GM19372 (cell line): Measurements from ENCODE around the gene ZNF84.
A peak's percentile ranks its signal among the peaks of the same experiment; 100 is the strongest.

ENCODE experiments used
- ATAC-seq: cut with Tn5 transposase; IDR thresholded peaks from one replicate; pipeline ENCODE4 v1.9.1; 2021; ENCODE audit warnings: mild to moderate bottlenecking, low read depth, moderate library complexity; ENCODE audit not compliant: unreplicated experiment

ZNF84 gene

DNA sequence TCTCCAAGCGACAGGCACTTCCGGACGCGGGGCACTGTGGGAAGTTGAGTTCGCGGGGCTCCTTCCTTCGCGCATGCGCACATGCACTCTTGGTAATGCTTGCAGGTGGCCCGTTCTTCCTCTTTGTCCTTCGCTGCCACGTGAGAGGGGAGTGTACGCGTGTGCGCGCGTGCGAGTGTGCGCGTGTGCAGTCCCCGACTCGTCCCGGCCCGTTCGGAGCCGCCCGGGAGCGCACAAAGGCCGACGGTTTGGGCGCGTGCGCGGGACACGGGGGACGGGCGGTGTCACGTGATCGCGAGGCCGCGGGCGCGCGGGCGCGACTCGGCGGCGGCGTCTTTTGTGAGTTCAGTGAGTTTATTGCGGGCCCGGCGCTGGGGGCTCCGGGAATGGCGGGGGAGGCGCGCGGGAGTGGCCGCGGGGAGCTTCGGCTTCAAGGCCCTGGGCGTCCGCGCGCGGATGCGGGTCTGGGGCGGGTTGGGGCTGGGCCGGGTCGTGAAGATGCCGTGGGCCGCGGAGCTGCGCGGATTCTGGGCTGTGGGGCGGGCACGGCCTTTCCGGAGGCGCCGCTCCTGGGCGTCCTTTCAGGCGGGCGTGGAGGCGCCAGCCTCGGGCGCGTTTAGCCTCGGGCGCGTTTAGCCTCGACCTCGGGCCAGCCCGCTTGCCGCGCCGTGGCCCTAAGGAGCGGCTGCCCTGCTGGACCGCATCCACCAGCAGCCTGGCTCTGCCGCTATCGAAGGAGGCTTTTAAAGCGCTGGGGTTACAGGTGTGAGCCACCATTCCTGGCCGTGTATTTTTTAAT, at the start of gene ZNF84:
Gene ZNF84, plus strand, starts transcription at position 303 of the 799 bp plus-strand sequence. CDS start 3,959 bp downstream, outside the sequence.
- peak; percentile 97 for ATAC-seq

DNA sequence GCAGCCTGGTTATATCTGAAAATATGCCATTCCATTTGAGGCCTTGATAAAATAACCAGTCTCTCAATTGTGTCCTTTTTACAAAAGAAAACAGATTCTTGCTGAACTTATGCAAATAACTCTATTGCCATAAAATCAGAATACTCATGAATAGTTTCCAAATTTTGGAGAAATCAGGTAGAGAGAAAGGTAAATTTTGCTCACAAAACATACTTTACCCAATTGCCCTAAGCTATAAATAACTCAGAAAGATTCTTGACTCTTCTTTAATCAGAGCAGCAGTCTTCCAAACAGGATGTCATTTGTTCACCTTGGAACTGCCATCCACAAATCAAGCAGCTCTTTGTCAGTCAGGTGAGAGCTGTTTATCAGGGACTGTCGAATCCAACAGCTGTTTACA, 38.6 kb upstream of the ZNF84 start:
- no peak for ATAC-seq

DNA sequence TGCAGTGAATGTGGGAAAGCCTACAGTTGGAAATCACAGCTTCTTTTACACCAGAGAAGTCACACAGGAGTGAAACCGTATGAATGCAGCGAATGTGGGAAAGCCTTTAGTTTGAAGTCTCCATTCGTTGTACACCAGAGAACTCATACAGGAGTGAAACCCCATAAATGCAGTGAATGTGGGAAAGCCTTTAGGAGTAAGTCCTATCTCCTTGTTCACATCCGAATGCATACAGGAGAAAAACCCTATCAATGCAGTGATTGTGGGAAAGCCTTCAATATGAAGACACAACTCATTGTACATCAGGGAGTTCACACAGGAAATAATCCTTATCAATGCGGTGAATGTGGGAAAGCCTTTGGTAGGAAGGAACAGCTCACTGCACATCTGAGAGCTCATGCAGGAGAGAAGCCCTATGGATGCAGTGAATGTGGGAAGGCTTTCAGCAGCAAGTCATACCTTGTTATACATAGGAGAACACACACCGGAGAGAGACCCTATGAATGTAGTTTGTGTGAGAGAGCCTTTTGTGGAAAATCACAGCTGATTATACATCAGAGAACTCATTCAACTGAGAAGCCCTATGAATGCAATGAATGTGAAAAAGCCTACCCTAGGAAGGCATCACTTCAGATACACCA, 26.5 kb upstream of the ZNF84 start:
- ATAC-seq = no peak

- no peak for ATAC-seq
Measured at GRCh38 chr12:133023566-133023965, 13.7 kb upstream of the ZNF84 start.

GRCh38 chr12:133026996-133027395, 10.3 kb upstream of the ZNF84 start:
- no peak for ATAC-seq

DNA sequence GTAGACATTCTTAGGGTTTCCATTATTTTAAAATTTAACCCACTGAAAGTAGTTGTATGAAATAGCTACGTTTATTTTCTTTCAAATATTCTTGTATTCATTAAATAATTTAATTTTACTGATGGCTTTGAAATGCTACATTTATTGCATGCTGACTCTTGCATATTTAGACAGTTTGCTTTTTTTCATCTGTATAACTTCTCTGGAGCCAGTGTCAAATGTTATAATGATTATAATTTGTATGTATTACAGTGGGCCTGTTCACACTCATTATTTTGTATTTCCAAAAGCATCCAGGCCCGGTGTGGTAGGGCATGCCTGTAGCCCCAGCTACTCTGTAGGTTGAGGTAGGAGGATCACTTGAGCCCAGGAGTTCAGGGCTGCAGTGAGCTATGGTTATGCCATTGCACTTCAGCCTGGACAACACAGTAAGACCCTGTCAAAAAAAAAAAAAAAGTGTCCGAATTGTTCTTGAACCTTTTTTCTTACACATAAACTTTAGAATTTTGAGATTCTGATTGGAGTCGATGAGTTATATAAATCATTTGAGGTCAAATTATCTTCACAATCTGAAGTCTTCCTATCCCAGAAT, 905 bp downstream of the ZNF84 start:
- ATAC-seq = no peak

DNA sequence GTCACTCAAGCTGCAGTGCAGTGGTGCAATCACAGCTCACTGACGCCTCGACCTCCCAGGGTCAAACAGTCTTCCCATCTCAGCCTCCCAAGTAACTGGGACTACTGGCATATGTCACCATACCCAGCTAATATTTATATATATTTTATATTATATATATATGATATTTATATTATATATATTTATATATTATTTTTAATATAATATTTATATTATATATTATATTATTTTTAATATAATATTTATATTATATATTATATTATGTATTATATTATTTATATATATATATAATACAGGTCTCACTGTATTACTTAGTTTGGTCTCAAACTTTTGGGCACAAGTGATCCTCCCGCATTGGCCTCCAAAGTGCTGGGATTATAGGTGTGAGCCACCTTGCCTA, 9.4 kb downstream of the ZNF84 start:
- no peak for ATAC-seq

DNA sequence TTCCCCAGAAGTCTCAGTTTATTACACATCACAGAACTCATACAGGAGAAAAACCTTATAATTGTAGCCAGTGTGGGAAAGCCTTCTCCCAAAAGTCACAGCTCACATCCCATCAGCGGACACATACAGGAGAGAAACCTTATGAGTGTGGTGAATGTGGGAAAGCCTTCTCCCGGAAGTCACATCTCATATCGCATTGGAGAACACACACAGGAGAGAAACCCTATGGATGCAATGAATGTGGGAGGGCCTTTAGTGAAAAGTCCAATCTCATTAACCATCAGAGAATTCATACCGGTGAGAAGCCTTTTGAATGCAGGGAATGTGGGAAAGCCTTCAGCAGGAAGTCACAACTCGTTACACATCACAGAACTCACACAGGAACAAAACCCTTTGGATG, 20.1 kb downstream of the ZNF84 start:
- ATAC-seq = no peak

DNA sequence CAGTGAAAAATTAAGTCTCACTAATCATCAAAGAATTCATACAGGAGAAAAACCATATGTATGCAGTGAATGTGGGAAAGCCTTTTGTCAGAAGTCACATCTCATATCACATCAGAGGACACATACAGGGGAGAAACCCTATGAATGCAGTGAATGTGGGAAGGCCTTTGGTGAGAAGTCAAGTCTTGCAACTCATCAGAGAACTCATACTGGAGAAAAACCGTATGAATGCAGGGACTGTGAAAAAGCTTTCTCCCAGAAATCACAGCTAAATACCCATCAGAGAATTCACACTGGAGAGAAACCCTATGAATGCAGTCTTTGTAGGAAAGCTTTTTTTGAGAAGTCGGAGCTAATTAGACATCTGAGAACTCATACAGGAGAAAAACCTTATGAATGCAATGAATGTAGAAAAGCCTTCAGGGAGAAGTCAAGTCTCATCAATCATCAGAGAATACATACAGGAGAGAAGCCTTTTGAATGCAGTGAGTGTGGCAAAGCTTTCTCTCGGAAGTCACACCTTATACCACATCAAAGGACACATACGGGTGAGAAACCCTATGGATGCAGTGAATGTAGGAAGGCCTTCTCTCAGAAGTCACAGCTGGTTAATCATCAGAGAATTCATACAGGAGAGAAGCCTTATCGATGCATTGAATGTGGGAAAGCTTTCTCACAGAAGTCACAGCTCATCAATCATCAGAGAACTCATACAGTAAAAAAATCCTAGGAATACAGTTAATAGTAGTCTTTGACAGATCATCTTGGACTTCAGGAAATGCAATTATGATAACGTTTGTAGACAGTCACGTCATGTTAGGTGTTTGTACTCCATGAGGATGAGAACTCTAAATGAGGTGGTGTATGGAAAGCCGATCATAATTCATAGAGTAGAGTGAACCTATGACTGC, 21.1 kb downstream of the ZNF84 start:
- no peak for ATAC-seq

- no peak for ATAC-seq
Measured at GRCh38 chr12:133061954-133062353, 24.6 kb downstream of the ZNF84 start.

- ATAC-seq = no peak
Measured at GRCh38 chr12:133063556-133063955, 26.2 kb downstream of the ZNF84 start.

- ATAC-seq = no peak
Measured at GRCh38 chr12:133073836-133074235, 36.5 kb downstream of the ZNF84 start.

DNA sequence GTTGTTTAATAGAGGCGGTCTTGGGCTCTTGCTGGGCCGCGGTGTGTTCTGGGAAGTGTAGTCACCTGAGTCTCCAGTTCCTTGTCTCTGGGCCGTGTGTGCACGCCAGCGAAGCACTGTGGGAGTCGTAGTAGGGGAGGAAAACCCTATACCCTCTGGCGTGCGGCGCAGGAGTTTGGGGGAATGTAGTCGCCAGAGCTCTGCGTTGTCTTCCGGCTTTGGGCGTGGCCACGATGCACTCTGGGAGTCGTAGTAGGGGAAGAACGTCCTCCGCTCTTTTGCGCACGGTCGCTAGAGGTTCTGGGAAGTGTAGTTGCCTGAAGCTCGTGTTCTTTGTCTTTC, 42.7 kb downstream of the ZNF84 start:
- ATAC-seq = peak; percentile 58

GRCh38 chr12:133080368-133081158, 43.3 kb downstream of the ZNF84 start, which contains the start of gene ZNF140:
TSS of gene ZNF140 (plus strand) at chr12:133080923. CDS start at chr12:133081321, 398 bp downstream.
- peak; percentile 70 for ATAC-seq

DNA sequence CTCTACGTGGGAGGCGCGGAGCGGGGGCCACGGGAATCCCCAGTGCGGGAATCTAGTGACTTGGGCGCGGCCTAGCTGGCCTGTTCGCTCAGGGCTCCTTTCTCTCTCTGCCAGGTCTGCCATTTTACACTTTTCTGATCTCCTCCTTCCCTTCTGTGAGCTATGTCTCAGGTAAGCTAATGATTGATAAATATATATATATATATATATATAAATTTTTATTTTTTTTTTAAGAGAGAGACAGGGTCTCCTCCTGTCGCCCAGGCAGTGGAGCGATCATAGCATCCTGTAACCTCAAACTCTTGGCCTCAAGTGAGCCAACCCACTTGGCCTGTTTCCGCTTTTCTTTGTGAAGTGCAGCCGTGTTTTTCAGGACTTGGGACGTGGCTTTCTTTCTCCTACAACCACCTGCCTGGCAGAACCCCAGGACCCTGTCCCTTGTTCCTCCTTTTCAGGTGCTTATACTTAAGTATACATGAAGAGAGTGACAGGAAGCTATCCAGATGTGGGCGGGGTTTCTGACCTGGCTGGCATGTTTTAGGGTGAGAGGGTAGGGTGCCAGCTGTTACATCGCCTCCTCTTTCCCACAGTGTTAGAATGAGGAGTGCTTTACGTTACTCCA, 44.0 kb downstream of the ZNF84 start:
- ATAC-seq = no peak

- no peak for ATAC-seq
Measured at GRCh38 chr12:133083345-133083744, 46.0 kb downstream of the ZNF84 start.

- no peak for ATAC-seq
Measured at GRCh38 chr12:133105620-133106019, 68.3 kb downstream of the ZNF84 start.

DNA sequence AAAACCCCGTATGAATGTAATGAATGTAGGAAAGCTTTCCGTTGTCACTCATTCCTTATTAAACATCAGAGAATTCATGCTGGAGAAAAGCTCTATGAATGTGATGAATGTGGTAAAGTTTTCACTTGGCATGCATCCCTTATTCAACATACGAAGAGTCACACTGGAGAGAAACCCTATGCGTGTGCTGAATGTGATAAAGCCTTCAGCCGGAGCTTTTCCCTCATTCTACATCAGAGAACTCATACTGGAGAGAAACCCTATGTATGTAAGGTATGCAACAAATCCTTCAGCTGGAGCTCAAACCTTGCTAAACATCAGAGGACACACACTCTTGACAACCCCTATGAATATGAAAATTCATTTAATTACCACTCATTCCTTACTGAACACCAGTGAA, 68.9 kb downstream of the ZNF84 start:
- ATAC-seq = no peak

- no peak for ATAC-seq
Measured at GRCh38 chr12:133107121-133107520, 69.8 kb downstream of the ZNF84 start.
